H9 (cell line): ENCODE results near the gene WEE1. TPM values are rescaled to one million over a fixed set of nuclear protein-coding genes. Genes with fewer than 3 reads are reported as not detected.

Experiments used
- DNase-seq: peaks from one replicate; pipeline ENCODE4 v3.0.0-alpha.2; 2017
- H2AFZ ChIP-seq: one replicate; pipeline ENCODE4 v1.6.1; 2013; ENCODE audit warnings: mild to moderate bottlenecking, low read length, control low read depth, moderate library complexity
- H2AK5ac ChIP-seq: 2 replicates; pipeline ENCODE4 v1.6.1; 2013; ENCODE audit warnings: low read length, control low read depth, mixed read lengths; ENCODE audit not compliant: insufficient read length
- H2BK120ac ChIP-seq: one replicate; pipeline ENCODE4 v1.6.1; 2013; ENCODE audit warnings: low read depth, mild to moderate bottlenecking, low read length, control low read depth, inconsistent platforms; ENCODE audit not compliant: poor library complexity, severe bottlenecking
- H2BK12ac ChIP-seq: 2 replicates; pipeline ENCODE4 v1.6.1; 2013; ENCODE audit warnings: low read length, control low read depth, mixed read lengths, low read depth; ENCODE audit not compliant: insufficient read length
- H2BK15ac ChIP-seq: 2 replicates; pipeline ENCODE4 v1.6.1; 2013; ENCODE audit warnings: low read depth, low read length, control low read depth
- H2BK20ac ChIP-seq: one replicate; pipeline ENCODE4 v1.6.1; 2013; ENCODE audit warnings: low read depth, mild to moderate bottlenecking, low read length, control low read depth, inconsistent platforms; ENCODE audit not compliant: poor library complexity, severe bottlenecking
- H2BK5ac ChIP-seq: 2 replicates; pipeline ENCODE4 v1.6.1; 2013; ENCODE audit warnings: low read length, control low read depth, mixed read lengths; ENCODE audit not compliant: insufficient read length
- H3K14ac ChIP-seq: 2 replicates; pipeline ENCODE4 v1.6.1; 2013; ENCODE audit warnings: low read length, control low read depth; ENCODE audit not compliant: insufficient read depth
- H3K18ac ChIP-seq: 2 replicates; pipeline ENCODE4 v1.6.1; 2013; ENCODE audit warnings: low read depth, mild to moderate bottlenecking, mixed read lengths, low read length, control low read depth; ENCODE audit not compliant: insufficient read length
- H3K23ac ChIP-seq: 2 replicates; pipeline ENCODE4 v1.6.1; 2013; ENCODE audit warnings: low read length, control low read depth, mixed read lengths, low read depth; ENCODE audit not compliant: insufficient read length
- H3K23me2 ChIP-seq: 2 replicates; pipeline ENCODE4 v1.6.1; 2013; ENCODE audit warnings: low read depth, mild to moderate bottlenecking, mixed read lengths, low read length, control low read depth; ENCODE audit not compliant: insufficient read length, poor library complexity, severe bottlenecking
- H3K27ac ChIP-seq: 2 replicates; pipeline ENCODE4 v1.5.1; 2013; ENCODE audit warnings: low read length, control low read depth, mixed read lengths, low read depth; ENCODE audit not compliant: insufficient read length
- H3K27me3 ChIP-seq: 2 replicates; pipeline ENCODE4 v1.6.1; 2013; ENCODE audit warnings: low read length, control low read depth, inconsistent platforms; ENCODE audit not compliant: insufficient read depth
- H3K4ac ChIP-seq: 2 replicates; pipeline ENCODE4 v1.6.1; 2013; ENCODE audit warnings: low read depth, mild to moderate bottlenecking, control low read depth, inconsistent platforms, low read length, moderate library complexity
- H3K4me1 ChIP-seq: 2 replicates; pipeline ENCODE4 v1.6.1; 2013; ENCODE audit warnings: low read length, control low read depth, inconsistent platforms; ENCODE audit not compliant: insufficient read depth
- H3K4me2 ChIP-seq: 2 replicates; pipeline ENCODE4 v1.6.1; 2013; ENCODE audit warnings: low read length, control low read depth, mixed read lengths; ENCODE audit not compliant: insufficient read length, insufficient read depth
- H3K56ac ChIP-seq: 2 replicates; pipeline ENCODE4 v1.6.1; 2013; ENCODE audit warnings: low read depth, mild to moderate bottlenecking, mixed read lengths, low read length, control low read depth; ENCODE audit not compliant: insufficient read length
- H3K79me1 ChIP-seq: 2 replicates; pipeline ENCODE4 v1.6.1; 2013; ENCODE audit warnings: low read depth, mild to moderate bottlenecking, moderate library complexity, low read length, control low read depth, inconsistent platforms; ENCODE audit not compliant: insufficient read depth, poor library complexity, severe bottlenecking
- H3K79me2 ChIP-seq: 2 replicates; pipeline ENCODE4 v1.6.1; 2013; ENCODE audit warnings: low read length, control low read depth, inconsistent platforms; ENCODE audit not compliant: insufficient read depth
- H3K9ac ChIP-seq: 2 replicates; pipeline ENCODE4 v1.6.1; 2013; ENCODE audit warnings: low read length, control low read depth, mixed read lengths; ENCODE audit not compliant: insufficient read length; ENCODE audit errors: extremely low read depth
- H3K9me3 ChIP-seq: one replicate; pipeline ENCODE4 v1.6.1; 2013; ENCODE audit warnings: low read depth, low read length, inconsistent platforms; ENCODE audit not compliant: control insufficient read depth
- H3T11ph ChIP-seq: one replicate; pipeline ENCODE4 v1.6.1; 2013; ENCODE audit warnings: mild to moderate bottlenecking, low read length, control low read depth, inconsistent platforms
- H4K20me1 ChIP-seq: one replicate; pipeline ENCODE4 v1.6.1; 2013; ENCODE audit not compliant: control insufficient read depth, insufficient read length, insufficient read depth
- H4K5ac ChIP-seq: 2 replicates; pipeline ENCODE4 v1.6.1; 2013; ENCODE audit warnings: low read depth, mild to moderate bottlenecking, mixed read lengths, low read length, control low read depth; ENCODE audit not compliant: insufficient read length
- H4K8ac ChIP-seq: replicated peaks from 2 replicates; pipeline ENCODE4 v1.6.1; 2013; ENCODE audit warnings: low read length, control low read depth, mixed read lengths, low read depth; ENCODE audit not compliant: insufficient read length
- H4K91ac ChIP-seq: 2 replicates; pipeline ENCODE4 v1.6.1; 2013; ENCODE audit warnings: low read depth, mild to moderate bottlenecking, moderate library complexity, mixed read lengths, low read length, control low read depth; ENCODE audit not compliant: insufficient read length
- H3K27ac Mint-ChIP-seq, 3 experiments: 2 replicates in 2 of 3; 3 replicates in 1 of 3; pipeline ENCODE4 v1.8.0; 2020 to 2021; ENCODE audit warnings: mixed read lengths in 3 of 3, mild to moderate bottlenecking in 1 of 3, moderate library complexity in 1 of 3
- H3K27me3 Mint-ChIP-seq: 2 replicates; pipeline ENCODE4 v1.8.0; 2021; ENCODE audit warnings: low read depth, mild to moderate bottlenecking, moderate library complexity, mixed read lengths
- H3K36me3 Mint-ChIP-seq, 3 experiments: 2 replicates in 2 of 3; 3 replicates in 1 of 3; pipeline ENCODE4 v1.8.0; 2020 to 2021; ENCODE audit warnings: low read depth in 3 of 3, mixed read lengths in 3 of 3; ENCODE audit not compliant: insufficient read depth in 1 of 3
- H3K4me1 Mint-ChIP-seq, 2 experiments: 2 replicates each; pipeline ENCODE4 v1.8.0; 2020; ENCODE audit warnings: mixed read lengths in 2 of 2
- H3K4me3 Mint-ChIP-seq, 2 experiments: 2 replicates in 1 of 2; 3 replicates in 1 of 2; pipeline ENCODE4 v1.8.0; 2020 to 2021; ENCODE audit warnings: mild to moderate bottlenecking in 2 of 2, mixed read lengths in 2 of 2, moderate library complexity in 1 of 2
- H3K9me3 Mint-ChIP-seq, 2 experiments: 2 replicates in 1 of 2; 3 replicates in 1 of 2; pipeline ENCODE4 v1.8.0; 2020; ENCODE audit warnings: mild to moderate bottlenecking in 2 of 2, mixed read lengths in 2 of 2, moderate library complexity in 1 of 2
- CTCF ChIP-seq: fragments of 200-600 bp; sonication (generic); conservative IDR thresholded peaks from 3 replicates; pipeline ENCODE4 v1.8.0; 2021; ENCODE audit warnings: antibody characterized with exemption, mild to moderate bottlenecking
- WGBS: extraction: QIAGEN DNeasy Blood & Tissue Kit; methylation state at CpG from one replicate; pipeline ENCODE4 v1.1.7; 2013; ENCODE audit warnings: missing lambda C conversion rate, low lambda C conversion rate, mixed read lengths; ENCODE audit not compliant: insufficient read length; ENCODE audit errors: extremely low coverage; 5-methylcytosine and 5-hydroxymethylcytosine counted together
- total RNA-seq: library from RNA; stranded (reverse); gene quantifications from 2 replicates; pipeline ENCODE4 v1.2.1, GENCODE V29; 2021

The WEE1 gene
- total RNA-seq, 1 experiment from 2014 or later = 142 TPM

DNA sequence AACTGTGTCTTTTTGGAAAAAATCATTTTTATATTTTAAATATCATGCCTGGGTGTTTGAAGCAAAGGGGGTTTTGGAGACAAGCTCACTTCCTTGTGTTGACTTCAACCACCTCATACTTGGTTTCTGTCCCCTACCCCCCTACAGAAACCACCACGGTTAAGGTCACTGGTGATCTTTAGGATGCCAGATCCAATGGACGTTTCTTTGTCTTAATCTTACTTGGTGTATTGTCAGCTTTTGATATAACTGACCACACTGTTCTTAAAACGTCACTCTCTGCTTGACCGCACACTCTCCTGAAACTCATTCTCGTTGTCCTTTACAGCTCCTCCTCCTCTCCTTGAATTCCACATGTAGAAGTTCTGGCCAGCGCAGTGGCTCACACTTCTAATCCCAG lies 55.6 kb downstream of the WEE1 start:
- H3K9ac ChIP-seq = no peak overlapping the region
- H2AK5ac ChIP-seq = no peak overlapping the region
- Mint-ChIP-seq H3K4me1 (peaks cover 40 to 41% of the 10 kb centered on the region in 2 experiments), H3K27me3 (no peaks in the 10 kb centered on the region; the same call in 1 of the 2 replicates), H3K4me3 (no peak overlapping the region), H3K27ac (no peak overlapping the region), H3K36me3 (peaks cover 0 to 2% (median 0%) of the 10 kb centered on the region in 3 experiments; a peak in 1 of 7 replicates), H3K9me3 (no peaks in the 10 kb centered on the region; a peak in 1 of 5 replicates)
- no peak overlapping the region for H2AFZ ChIP-seq
- no peak overlapping the region for H2BK20ac ChIP-seq
- H3K4ac ChIP-seq = no peak overlapping the region
- no peak overlapping the region for H4K5ac ChIP-seq
- peaks cover 9% of the 10 kb centered on the region; the same call in 1 of the 2 replicates for H3K4me1 ChIP-seq
- no peak for TF ChIP-seq CTCF
- no peak overlapping the region for H3K4me2 ChIP-seq
- no peak overlapping the region for H2BK120ac ChIP-seq
- no peak overlapping the region for H3K18ac ChIP-seq
- no peak for DNase-seq
- H4K20me1 ChIP-seq = no peaks in the 10 kb centered on the region
- no peak overlapping the region for H3K14ac ChIP-seq
- no peak overlapping the region for H4K8ac ChIP-seq
- H3K79me2 ChIP-seq = no peaks in the 10 kb centered on the region
- H2BK12ac ChIP-seq = no peak overlapping the region
- H3K56ac ChIP-seq = no peak overlapping the region
- no peak overlapping the region for H3K27ac ChIP-seq
- H3K79me1 ChIP-seq = no peaks in the 10 kb centered on the region
- WGBS = no CpG with 5 or more reads among the region's 6 CpGs
- no peak overlapping the region for H2BK5ac ChIP-seq
- no peaks in the 10 kb centered on the region for H3K27me3 ChIP-seq
- no peaks in the 10 kb centered on the region for H3K9me3 ChIP-seq
- no peak overlapping the region for H2BK15ac ChIP-seq
- no peak overlapping the region for H4K91ac ChIP-seq
- no peaks in the 10 kb centered on the region for H3K23me2 ChIP-seq
- no peak overlapping the region for H3T11ph ChIP-seq
- no peak overlapping the region for H3K23ac ChIP-seq
